LHCN-M2 (cell line): ENCODE results near the gene KHK. TPM values are rescaled to one million over a fixed set of nuclear protein-coding genes. Genes with fewer than 3 reads are reported as not detected.
"Not testable (repeated sequence)": the region's sequence is repeated elsewhere in the genome, so short reads cannot be mapped to it uniquely, and the experiment has no call there.

ENCODE experiments used
- DNase-seq: peaks from one replicate; pipeline ENCODE4 v3.0.0-alpha.2; 2012; ENCODE audit warnings: low read depth
- total RNA-seq: library from RNA; depleted of rRNA; stranded (reverse); fragments of >200 nt; gene quantifications from 2 replicates; pipeline ENCODE4 v1.2.3, GENCODE V29; 2014

Gene KHK
- total RNA-seq, 1 experiment from 2014 or later, result 0.52 TPM

- peak; percentile 52 for DNase-seq
Measured at GRCh38 chr2:27095745-27096651, 9.4 kb downstream of the KHK start.

- DNase-seq, result no peak
Measured at GRCh38 chr2:27096748-27097297, 10.3 kb downstream of the KHK start.

GRCh38 chr2:27097341-27097740 lies 10.8 kb downstream of the KHK start:
- no peak for DNase-seq

GRCh38 chr2:27099334-27099955 lies 12.9 kb downstream of the KHK start:
- no peak for DNase-seq

- no peak for DNase-seq
Measured at GRCh38 chr2:27100036-27100435, 13.5 kb downstream of the KHK start.

- DNase-seq, result no peak
Measured at GRCh38 chr2:27102329-27102728, 15.8 kb downstream of the KHK start.

GRCh38 chr2:27105981-27106380 lies 19.4 kb downstream of the KHK start:
- no peak for DNase-seq

GRCh38 chr2:27108221-27108620 lies 21.6 kb downstream of the KHK start:
- DNase-seq, result no peak

GRCh38 chr2:27109083-27109482 lies 22.5 kb downstream of the KHK start:
- DNase-seq, result no peak

- DNase-seq, result not testable (repeated sequence)
Measured at GRCh38 chr2:27110603-27111352, 24.2 kb downstream of the KHK start.

GRCh38 chr2:27111392-27112078 lies 25.0 kb downstream of the KHK start:
- DNase-seq, result not testable (repeated sequence)

GRCh38 chr2:27115519-27115918 lies 28.9 kb downstream of the KHK start:
- DNase-seq, result no peak

- DNase-seq, result no peak
Measured at GRCh38 chr2:27117995-27118524, 31.5 kb downstream of the KHK start.

- DNase-seq, result no peak
Measured at GRCh38 chr2:27118525-27119329, 32.2 kb downstream of the KHK start, which contains the start of gene CGREF1. Gene CGREF1 (minus strand): TSS chr2:27119128. CDS start chr2:27104366, 14,762 bp downstream.

- DNase-seq, result not testable (repeated sequence)
Measured at GRCh38 chr2:27119330-27119670, 32.7 kb downstream of the KHK start.

- DNase-seq, result no peak
Measured at GRCh38 chr2:27121906-27122305, 35.3 kb downstream of the KHK start.

- DNase-seq, result no peak
Measured at GRCh38 chr2:27122791-27123190, 36.2 kb downstream of the KHK start.

GRCh38 chr2:27123302-27124150 lies 37.0 kb downstream of the KHK start, which contains the start of gene ABHD1:
Gene ABHD1 (plus strand): TSS chr2:27123815. CDS start chr2:27123949, 134 bp downstream.
- DNase-seq, result no peak

- DNase-seq, result no peak
Measured at GRCh38 chr2:27125104-27125503, 38.5 kb downstream of the KHK start.
